WTC11 (cell line): ENCODE measurements around the gene MEGF6. TPM values are rescaled to one million over a fixed set of nuclear protein-coding genes. Genes with fewer than 3 reads are reported as not detected.

ENCODE experiments used
- ATAC-seq: fragments of 200-7000 bp; cut with Tn5 transposase; 2 replicates; pipeline ENCODE4 v1.10.0; 2021; ENCODE audit warnings: mild to moderate bottlenecking, moderate library complexity
- CTCF ChIA-PET: fragments of 300-600 bp; sonication (Branson Sonifier 250); formaldehyde crosslinking; loops from one replicate; lab custom pipeline; 2021; ENCODE audit warnings: antibody characterized with exemption; lab: Charles Lee
- POLR2A ChIA-PET: fragments of 350-600 bp; sonication (Branson Sonifier 250); formaldehyde crosslinking; loops from one replicate; lab custom pipeline; 2021; ENCODE audit warnings: antibody characterized with exemption; lab: Charles Lee
- DNase-seq: peaks from one replicate; pipeline ENCODE4 v3.0.0; 2021; ENCODE audit warnings: low spot score
- H3K27ac Mint-ChIP-seq: 2 replicates; pipeline ENCODE4 v1.8.0; 2021; ENCODE audit warnings: mixed read lengths
- H3K27me3 Mint-ChIP-seq: 2 replicates; pipeline ENCODE4 v1.8.0; 2021; ENCODE audit warnings: low read depth, mild to moderate bottlenecking, moderate library complexity, mixed read lengths
- H3K36me3 Mint-ChIP-seq: 2 replicates; pipeline ENCODE4 v1.8.0; 2021; ENCODE audit warnings: mixed read lengths
- H3K4me1 Mint-ChIP-seq: 2 replicates; pipeline ENCODE4 v1.8.0; 2022; ENCODE audit warnings: mixed read lengths
- H3K4me3 Mint-ChIP-seq: 2 replicates; pipeline ENCODE4 v1.8.0; 2021; ENCODE audit warnings: mild to moderate bottlenecking, moderate library complexity, mixed read lengths
- H3K9me3 Mint-ChIP-seq: 2 replicates; pipeline ENCODE4 v1.8.0; 2021; ENCODE audit warnings: mixed read lengths
- AFF4 ChIP-seq: sonication (generic); formaldehyde crosslinking; IDR thresholded peaks from 2 replicates; pipeline ENCODE4 v1.8.1; 2023; ENCODE audit warnings: mild to moderate bottlenecking, missing genetic modification reagents, borderline replicate concordance
- ATF2 ChIP-seq: sonication (generic); formaldehyde crosslinking; IDR thresholded peaks from 2 replicates; pipeline ENCODE4 v1.8.1; 2022; ENCODE audit warnings: low read depth, missing genetic modification reagents, borderline replicate concordance
- CTCF ChIP-seq: fragments of 200-600 bp; IDR thresholded peaks from 2 replicates; pipeline ENCODE4 v1.8.0; 2022; ENCODE audit warnings: antibody characterized with exemption
- FOXJ3 ChIP-seq: sonication (generic); formaldehyde crosslinking; IDR thresholded peaks from 2 replicates; pipeline ENCODE4 v1.9.0; 2021; ENCODE audit warnings: missing genetic modification reagents, mild to moderate bottlenecking, borderline replicate concordance
- HMGXB4 ChIP-seq: sonication (generic); formaldehyde crosslinking; IDR thresholded peaks from 2 replicates; pipeline ENCODE4 v1.8.1; 2023; ENCODE audit warnings: mild to moderate bottlenecking, moderate library complexity, missing genetic modification reagents
- IRF2 ChIP-seq: sonication (generic); formaldehyde crosslinking; IDR thresholded peaks from 2 replicates; pipeline ENCODE4 v1.8.0; 2022; ENCODE audit warnings: low read depth, missing genetic modification reagents, borderline replicate concordance
- NR2C2 ChIP-seq: sonication (generic); formaldehyde crosslinking; IDR thresholded peaks from 2 replicates; pipeline ENCODE4 v1.8.0; 2022; ENCODE audit warnings: mild to moderate bottlenecking, missing genetic modification reagents
- OVOL2 ChIP-seq: fragments of 250-450 bp; sonication (Bioruptor Pico); IDR thresholded peaks from 2 replicates; pipeline ENCODE4 v1.9.0; 2021; ENCODE audit warnings: mild to moderate bottlenecking, borderline replicate concordance
- ZMAT4 ChIP-seq: fragments of 250-450 bp; sonication (Bioruptor Pico); IDR thresholded peaks from 2 replicates; pipeline ENCODE4 v1.9.0; 2021; ENCODE audit warnings: mild to moderate bottlenecking
- ZNF121 ChIP-seq: sonication (generic); formaldehyde crosslinking; IDR thresholded peaks from 2 replicates; pipeline ENCODE4 v1.8.0; 2023; ENCODE audit warnings: missing genetic modification reagents
- ZNF138 ChIP-seq: sonication (generic); formaldehyde crosslinking; conservative IDR thresholded peaks from 2 replicates; pipeline ENCODE4 v1.8.1; 2022; ENCODE audit warnings: mild to moderate bottlenecking, moderate library complexity, missing genetic modification reagents
- ZNF423 ChIP-seq: fragments of 250-450 bp; sonication (Bioruptor Pico); IDR thresholded peaks from 2 replicates; pipeline ENCODE4 v2.1.2; 2022; ENCODE audit warnings: mild to moderate bottlenecking, moderate library complexity
- ZNF425 ChIP-seq: fragments of 250-450 bp; sonication (Bioruptor Pico); conservative IDR thresholded peaks from 2 replicates; pipeline ENCODE4 v1.9.0; 2021; ENCODE audit warnings: mild to moderate bottlenecking
- ZNF532 ChIP-seq: fragments of 250-450 bp; sonication (Bioruptor Pico); IDR thresholded peaks from 2 replicates; pipeline ENCODE4 v1.9.0; 2021; ENCODE audit warnings: mild to moderate bottlenecking, borderline replicate concordance
- ZNF671 ChIP-seq: fragments of 250-450 bp; sonication (Bioruptor Pico); IDR thresholded peaks from 2 replicates; pipeline ENCODE4 v1.8.0; 2021; ENCODE audit warnings: mild to moderate bottlenecking
- ZSCAN18 ChIP-seq: fragments of 250-450 bp; sonication (Bioruptor Pico); IDR thresholded peaks from 2 replicates; pipeline ENCODE4 v2.1.2; 2022; ENCODE audit warnings: mild to moderate bottlenecking, moderate library complexity
- total RNA-seq: library from RNA; stranded (reverse); gene quantifications from 3 replicates; pipeline ENCODE4 v1.2.3, GENCODE V29; 2021

The MEGF6 gene
- total RNA-seq, 1 experiment from 2014 or later = 24.9 TPM

- TF ChIP-seq ZNF425 (CRISPR knock-in tag) = no peak
Measured at GRCh38 chr1:3450202-3450863, 161.0 kb downstream of the MEGF6 start (continued).

GRCh38 chr1:3444736-3445135 is 166.6 kb downstream of the MEGF6 start:
- DNase-seq (no peak), ATAC-seq (no peak)
- POLR2A ChIA-PET = no interaction called here
- no peaks in the 10 kb centered on the region for H3K4me1 Mint-ChIP-seq
- no peaks in the 10 kb centered on the region for H3K36me3 Mint-ChIP-seq
- TF ChIP-seq ZSCAN18 (CRISPR knock-in tag) (no peak), ZMAT4 (CRISPR knock-in tag) (no peak), OVOL2 (no peak), ZNF138 (CRISPR knock-in tag) (no peak), HMGXB4 (no peak), AFF4 (no peak), CTCF (no peak), IRF2 (CRISPR knock-in tag) (no peak), NR2C2 (CRISPR knock-in tag) (no peak), ZNF532 (CRISPR knock-in tag) (no peak), ZNF121 (CRISPR knock-in tag) (no peak), FOXJ3 (CRISPR knock-in tag) (no peak), ATF2 (no peak), ZNF671 (CRISPR knock-in tag) (no peak), ZNF423 (CRISPR knock-in tag) (no peak)
- no peak overlapping the region for H3K4me3 Mint-ChIP-seq
- CTCF ChIA-PET = interaction anchor here (0.6 to 1.8 kb wide), 3 partner anchors 8 to 147 kb away, joined by 4 to 8 read pairs (median 6); no protein-coding TSS in a partner anchor
- H3K27me3 Mint-ChIP-seq = no peaks in the 10 kb centered on the region
- H3K9me3 Mint-ChIP-seq = peaks cover 7% of the 10 kb centered on the region; the same call in 1 of the 2 replicates
- no peak overlapping the region for H3K27ac Mint-ChIP-seq
